ENCODE results near the gene BEGAIN. TPM values are rescaled to one million over a fixed set of nuclear protein-coding genes. Genes with fewer than 3 reads are reported as not detected.
A peak's percentile ranks its signal among the peaks of the same experiment; 100 is the strongest.

BEGAIN gene
- total RNA-seq, 2 donors from 2014 or later, result 1.7 to 2.1 TPM

GRCh38 chr14:100559455-100559854 lies 27.8 kb downstream of the BEGAIN start:
- intact Hi-C loops (cut with DNase I), result no loop called here
- ATAC-seq (no peak), DNase-seq (no peak)

- ATAC-seq (no peak), DNase-seq (no peak)
- intact Hi-C loops (cut with DNase I), result no loop called here
These were observed 28.3 kb downstream of the BEGAIN start for GRCh38 chr14:100558966-100559365.

GRCh38 chr14:100558226-100558625 lies 29.0 kb downstream of the BEGAIN start:
- DNase-seq (no peak), ATAC-seq (no peak)
- intact Hi-C loops (cut with DNase I), result no loop called here

- DNase-seq (no peak), ATAC-seq (peak in 1 of 2 donors; percentile 20)
- intact Hi-C loops (cut with DNase I), result no loop called here
These were observed 29.6 kb downstream of the BEGAIN start for GRCh38 chr14:100557658-100558057.

- DNase-seq (no peak), ATAC-seq (no peak)
- intact Hi-C loops (cut with DNase I), result no loop called here
These were observed 30.2 kb downstream of the BEGAIN start for GRCh38 chr14:100556936-100557505.

- no peak for ATAC-seq
- no peak for DNase-seq
- intact Hi-C loops (cut with DNase I), result no loop called here
These were observed 31.1 kb downstream of the BEGAIN start for GRCh38 chr14:100556140-100556475.

GRCh38 chr14:100555436-100556139 lies 31.6 kb downstream of the BEGAIN start:
- no peak for ATAC-seq
- intact Hi-C loops (cut with DNase I), result no loop called here

GRCh38 chr14:100554696-100555320 lies 32.4 kb downstream of the BEGAIN start:
- ATAC-seq, result no peak
- intact Hi-C loops (cut with DNase I), result no loop called here
- no peak for DNase-seq

More at GRCh38 chr14:100555436-100556139, 31.6 kb downstream of the BEGAIN start:
- DNase-seq, result no peak

- intact Hi-C loops (cut with DNase I), result no loop called here
- ATAC-seq (peak; percentile 35 to 66), DNase-seq (peak; percentile 75)
These were observed 33.0 kb downstream of the BEGAIN start for GRCh38 chr14:100554082-100554677.

GRCh38 chr14:100553471-100553870 lies 33.7 kb downstream of the BEGAIN start:
- ATAC-seq (no peak), DNase-seq (no peak)
- intact Hi-C loops (cut with DNase I), result no loop called here

GRCh38 chr14:100552524-100553125 lies 34.6 kb downstream of the BEGAIN start:
- intact Hi-C loops (cut with DNase I), result no loop called here
- DNase-seq, result no peak
- ATAC-seq, result no peak

- ATAC-seq (no peak), DNase-seq (no peak)
- intact Hi-C loops (cut with DNase I), result no loop called here
These were observed 36.2 kb downstream of the BEGAIN start for GRCh38 chr14:100551056-100551455.

GRCh38 chr14:100549834-100550625 lies 37.2 kb downstream of the BEGAIN start:
- intact Hi-C loops (cut with DNase I), result no loop called here
- DNase-seq (no peak), ATAC-seq (peak in 1 of 2 donors; percentile 14)

- DNase-seq (no peak), ATAC-seq (no peak)
- intact Hi-C loops (cut with DNase I), result no loop called here
These were observed 38.3 kb downstream of the BEGAIN start for GRCh38 chr14:100548939-100549338.

- intact Hi-C loops (cut with DNase I), result no loop called here
- DNase-seq, result no peak
These were observed 38.9 kb downstream of the BEGAIN start for GRCh38 chr14:100548295-100548655.

GRCh38 chr14:100547633-100548294 lies 39.5 kb downstream of the BEGAIN start:
- peak; percentile 56 for DNase-seq
- intact Hi-C loops (cut with DNase I), result no loop called here
- peak; percentile 39 to 49 for ATAC-seq

More at GRCh38 chr14:100548295-100548655, 38.9 kb downstream of the BEGAIN start:
- ATAC-seq, result no peak

GRCh38 chr14:100546051-100546443 lies 41.2 kb downstream of the BEGAIN start:
- DNase-seq (no peak), ATAC-seq (peak; percentile 40 to 52)
- intact Hi-C loops (cut with DNase I), result no loop called here

GRCh38 chr14:100545359-100545758 lies 41.9 kb downstream of the BEGAIN start:
- DNase-seq (no peak), ATAC-seq (no peak)
- intact Hi-C loops (cut with DNase I), result no loop called here
